ENCODE measurements around the gene JMJD8.
A peak's percentile ranks its signal among the peaks of the same experiment; 100 is the strongest.

JMJD8 gene

GRCh38 chr16:675884-676564 lies 8.1 kb downstream of the JMJD8 start:
- DNase-seq, result no peak

- DNase-seq, result peak in 1 of 2 donors; percentile 28
Observed at GRCh38 chr16:674968-675883, 8.9 kb downstream of the JMJD8 start, which contains the start of gene RHBDL1. Gene RHBDL1 (plus strand): TSS chr16:675671. CDS start chr16:675791, 120 bp downstream.

GRCh38 chr16:674214-674881 lies 9.8 kb downstream of the JMJD8 start:
- DNase-seq, result no peak

- DNase-seq, result no peak
Observed at GRCh38 chr16:673399-673991, 10.6 kb downstream of the JMJD8 start.

GRCh38 chr16:672851-673250 lies 11.3 kb downstream of the JMJD8 start:
- DNase-seq, result no peak

GRCh38 chr16:672371-672770 lies 11.8 kb downstream of the JMJD8 start:
- DNase-seq, result no peak

GRCh38 chr16:671353-672131 lies 12.6 kb downstream of the JMJD8 start:
- DNase-seq, result no peak

GRCh38 chr16:670485-671352 lies 13.4 kb downstream of the JMJD8 start:
- DNase-seq, result no peak

GRCh38 chr16:669666-670065 lies 14.5 kb downstream of the JMJD8 start:
- no peak for DNase-seq

- no peak for DNase-seq
Observed at GRCh38 chr16:668519-669171, 15.5 kb downstream of the JMJD8 start.

- DNase-seq, result peak; percentile 85 to 92
Observed at GRCh38 chr16:667780-668518, 16.2 kb downstream of the JMJD8 start, which contains the start of gene RHOT2. Gene RHOT2 (plus strand): TSS chr16:668132. CDS start chr16:668200, 68 bp downstream.

GRCh38 chr16:667113-667779 lies 16.9 kb downstream of the JMJD8 start:
- DNase-seq, result no peak

- no peak for DNase-seq
Observed at GRCh38 chr16:666572-666971, 17.6 kb downstream of the JMJD8 start.

- DNase-seq, result no peak
Observed at GRCh38 chr16:662597-662996, 21.5 kb downstream of the JMJD8 start.

GRCh38 chr16:662095-662494 lies 22.0 kb downstream of the JMJD8 start:
- DNase-seq, result no peak

- no peak for DNase-seq
Observed at GRCh38 chr16:661184-661821, 22.8 kb downstream of the JMJD8 start.

- peak; percentile 84 to 88 for DNase-seq
Observed at GRCh38 chr16:660459-661183, 23.5 kb downstream of the JMJD8 start.

GRCh38 chr16:660132-660458 lies 24.0 kb downstream of the JMJD8 start:
- no peak for DNase-seq

Data from hippocampal formation (tissue), 2 donors.